Endothelial cell (in vitro differentiated cells): ENCODE data around the gene SAT2. TPM values are rescaled to one million over a fixed set of nuclear protein-coding genes. Genes with fewer than 3 reads are reported as not detected.

Experiments
- DNase-seq: peaks from one replicate; pipeline ENCODE4 v3.0.0; 2021; ENCODE audit warnings: low spot score
- H3K27ac Mint-ChIP-seq: one replicate; pipeline ENCODE4 v1.8.0; 2021; ENCODE audit warnings: mixed read lengths, inconsistent platforms; ENCODE audit not compliant: unreplicated experiment
- H3K27me3 Mint-ChIP-seq: one replicate; pipeline ENCODE4 v1.8.0; 2021; ENCODE audit warnings: mild to moderate bottlenecking, moderate library complexity, mixed read lengths, inconsistent platforms; ENCODE audit not compliant: unreplicated experiment
- H3K36me3 Mint-ChIP-seq: one replicate; pipeline ENCODE4 v1.8.0; 2021; ENCODE audit warnings: mild to moderate bottlenecking, low read depth, mixed read lengths, inconsistent platforms; ENCODE audit not compliant: unreplicated experiment
- H3K4me1 Mint-ChIP-seq: one replicate; pipeline ENCODE4 v1.8.0; 2021; ENCODE audit warnings: mild to moderate bottlenecking, mixed read lengths, inconsistent platforms; ENCODE audit not compliant: unreplicated experiment
- H3K4me3 Mint-ChIP-seq: one replicate; pipeline ENCODE4 v1.8.0; 2021; ENCODE audit warnings: mild to moderate bottlenecking, mixed read lengths, inconsistent platforms; ENCODE audit not compliant: unreplicated experiment
- H3K9me3 Mint-ChIP-seq: one replicate; pipeline ENCODE4 v1.8.0; 2021; ENCODE audit warnings: mixed read lengths, inconsistent platforms; ENCODE audit not compliant: unreplicated experiment
- total RNA-seq: library from RNA; stranded (reverse); fragmentation: NEBNext Ultra II Directional; extraction: Animal tissue kit (Norgen Biotek cat#: 25700); gene quantifications from one replicate; pipeline ENCODE4 v1.2.1, GENCODE V29; 2021; ENCODE audit not compliant: unreplicated experiment
- TF ChIP-seq, protein P1 (sequence below): fragments of 200-600 bp; sonication (generic); IDR thresholded peaks from one replicate; pipeline ENCODE4 v1.5.0; 2021; ENCODE audit warnings: antibody characterized with exemption; ENCODE audit not compliant: unreplicated experiment

The SAT2 gene
- total RNA-seq, 1 donor from 2014 or later = 100 TPM

DNA sequence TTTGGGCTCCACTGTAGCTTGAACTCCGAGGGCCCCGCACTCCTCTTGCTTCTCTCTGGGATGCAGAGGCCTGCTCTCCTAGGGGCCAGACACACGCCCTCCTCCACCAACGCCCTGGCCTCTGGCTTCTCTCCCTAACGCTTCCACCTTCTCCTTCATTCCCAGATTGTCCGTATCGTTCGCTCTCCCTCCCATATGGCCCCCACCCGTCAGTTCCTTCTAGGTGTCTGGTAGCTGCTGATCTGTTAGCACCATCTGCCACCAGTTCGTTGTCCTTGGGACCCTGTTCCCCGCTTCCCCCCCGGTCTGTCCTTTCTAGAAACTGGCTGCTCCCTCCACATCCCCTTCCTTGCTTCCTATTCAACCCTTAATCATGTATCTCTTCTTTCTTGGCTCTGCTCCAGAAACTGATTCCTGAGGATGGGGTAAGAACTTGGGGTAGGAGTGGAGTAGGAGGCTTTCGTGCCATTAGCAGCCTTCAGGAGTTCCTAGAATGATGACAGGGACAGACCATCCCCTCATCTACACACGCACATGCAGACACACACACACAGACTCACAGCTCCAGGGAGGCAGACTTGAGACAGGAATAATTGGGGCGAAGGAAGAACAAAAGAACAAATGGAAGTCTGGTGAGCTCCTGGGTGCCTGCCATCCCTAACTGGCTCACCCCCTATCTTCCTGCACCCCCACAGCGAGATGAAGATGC is 27.4 kb upstream of the SAT2 start:
- Mint-ChIP-seq H3K27ac (peak overlapping the region; percentile 17), H3K9me3 (no peaks in the 10 kb centered on the region), H3K4me1 (peaks cover 36% of the 10 kb centered on the region), H3K4me3 (peak overlapping the region; percentile 72), H3K36me3 (peaks cover 18% of the 10 kb centered on the region), H3K27me3 (peaks cover 26% of the 10 kb centered on the region)
- TF ChIP-seq, protein P1, sequence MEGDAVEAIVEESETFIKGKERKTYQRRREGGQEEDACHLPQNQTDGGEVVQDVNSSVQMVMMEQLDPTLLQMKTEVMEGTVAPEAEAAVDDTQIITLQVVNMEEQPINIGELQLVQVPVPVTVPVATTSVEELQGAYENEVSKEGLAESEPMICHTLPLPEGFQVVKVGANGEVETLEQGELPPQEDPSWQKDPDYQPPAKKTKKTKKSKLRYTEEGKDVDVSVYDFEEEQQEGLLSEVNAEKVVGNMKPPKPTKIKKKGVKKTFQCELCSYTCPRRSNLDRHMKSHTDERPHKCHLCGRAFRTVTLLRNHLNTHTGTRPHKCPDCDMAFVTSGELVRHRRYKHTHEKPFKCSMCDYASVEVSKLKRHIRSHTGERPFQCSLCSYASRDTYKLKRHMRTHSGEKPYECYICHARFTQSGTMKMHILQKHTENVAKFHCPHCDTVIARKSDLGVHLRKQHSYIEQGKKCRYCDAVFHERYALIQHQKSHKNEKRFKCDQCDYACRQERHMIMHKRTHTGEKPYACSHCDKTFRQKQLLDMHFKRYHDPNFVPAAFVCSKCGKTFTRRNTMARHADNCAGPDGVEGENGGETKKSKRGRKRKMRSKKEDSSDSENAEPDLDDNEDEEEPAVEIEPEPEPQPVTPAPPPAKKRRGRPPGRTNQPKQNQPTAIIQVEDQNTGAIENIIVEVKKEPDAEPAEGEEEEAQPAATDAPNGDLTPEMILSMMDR = no peak
- no peak for DNase-seq

DNA sequence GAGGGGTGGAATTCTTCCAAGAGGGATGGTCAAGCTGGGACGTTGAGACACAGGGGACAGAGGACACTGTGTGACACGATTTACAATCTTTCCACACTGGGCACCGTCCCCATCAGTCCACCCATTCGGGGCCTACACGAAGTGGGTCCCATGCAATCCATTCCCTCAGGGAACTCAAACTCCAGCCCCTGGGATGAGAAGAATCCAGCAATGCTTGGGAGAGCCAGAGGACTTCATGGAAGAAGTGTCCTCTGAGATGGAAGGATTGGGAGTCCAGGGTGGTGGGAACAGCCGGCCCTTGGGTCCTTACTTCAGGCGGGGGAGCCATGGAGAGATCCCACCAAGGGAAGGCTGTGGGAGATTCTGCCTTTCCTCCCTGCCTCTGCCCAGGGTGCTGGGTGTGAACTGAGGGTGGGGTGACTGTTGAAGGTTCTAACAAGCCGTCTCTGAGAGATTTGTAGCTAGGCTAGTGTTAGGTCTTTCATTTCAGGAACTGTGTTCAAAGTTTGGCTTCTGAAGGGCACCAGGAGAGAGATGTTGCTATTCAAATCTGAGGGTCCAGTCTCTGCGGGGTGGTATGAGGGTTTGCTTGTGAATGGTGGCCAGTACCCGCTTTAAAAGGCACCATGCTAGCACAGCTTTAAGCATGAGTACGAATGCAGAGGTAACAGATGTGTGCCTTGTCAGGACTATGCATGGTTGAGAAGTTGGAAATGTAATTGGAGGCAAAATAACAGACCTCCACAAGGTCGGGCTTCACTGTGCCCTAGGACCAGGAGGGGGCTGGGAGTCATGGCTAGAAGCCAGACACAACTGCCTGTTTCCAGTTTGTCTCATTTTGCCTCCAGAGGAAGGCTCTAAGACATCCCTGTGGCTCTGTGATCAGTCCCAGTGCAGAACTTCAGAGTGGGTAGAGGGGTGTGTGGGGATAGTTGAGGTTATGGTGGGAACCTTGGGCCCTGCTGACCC is 25.1 kb upstream of the SAT2 start:
- Mint-ChIP-seq H3K27ac (peak overlapping the region; percentile 18), H3K27me3 (peaks cover 31% of the 10 kb centered on the region), H3K9me3 (no peaks in the 10 kb centered on the region), H3K4me3 (peak overlapping the region; percentile 81), H3K36me3 (peaks cover 18% of the 10 kb centered on the region), H3K4me1 (peaks cover 33% of the 10 kb centered on the region)
- TF ChIP-seq, protein P1 = no peak
- no peak for DNase-seq

DNA sequence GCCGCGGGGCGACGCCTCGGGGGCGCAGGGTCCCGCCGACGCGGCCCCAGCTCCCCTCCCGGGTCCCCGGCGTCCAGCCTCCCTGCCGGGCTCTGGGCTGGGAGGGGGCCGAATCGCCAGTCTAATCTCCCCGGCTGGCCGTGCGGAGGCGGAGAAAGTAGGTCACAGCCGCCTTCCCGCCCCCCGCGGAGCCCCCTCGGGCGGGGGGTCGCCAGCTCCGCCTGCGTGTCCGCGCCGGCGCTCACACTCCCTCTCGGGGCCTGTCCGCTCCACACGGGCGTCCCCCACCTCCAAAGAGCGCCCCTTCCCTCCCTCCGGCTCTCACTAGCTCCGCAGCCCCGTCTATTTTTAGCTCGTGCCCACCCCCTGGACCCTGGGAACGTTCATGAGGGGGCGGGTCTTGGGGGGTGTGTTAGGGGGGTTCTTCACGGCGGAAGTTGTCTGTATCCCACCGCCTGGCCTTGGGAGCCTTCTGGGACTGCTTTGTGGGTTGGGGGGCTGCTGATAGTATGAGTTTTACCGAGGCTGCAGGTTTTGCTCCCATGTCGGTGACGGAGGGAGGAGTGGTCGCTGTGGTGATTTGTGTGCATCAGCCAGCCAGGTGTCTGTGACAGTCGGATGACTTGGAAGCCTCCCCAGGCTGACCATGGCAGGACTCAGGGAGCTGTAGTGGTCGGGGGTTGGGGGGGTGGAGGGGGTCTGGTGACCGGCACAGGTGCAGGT is 24.2 kb upstream of the SAT2 start:
- Mint-ChIP-seq H3K4me1 (peaks cover 30% of the 10 kb centered on the region), H3K4me3 (peak overlapping the region; percentile 81), H3K9me3 (no peaks in the 10 kb centered on the region), H3K27me3 (peaks cover 25% of the 10 kb centered on the region), H3K36me3 (peaks cover 18% of the 10 kb centered on the region), H3K27ac (no peak overlapping the region)
- TF ChIP-seq, protein P1 = no peak
- DNase-seq = no peak

DNA sequence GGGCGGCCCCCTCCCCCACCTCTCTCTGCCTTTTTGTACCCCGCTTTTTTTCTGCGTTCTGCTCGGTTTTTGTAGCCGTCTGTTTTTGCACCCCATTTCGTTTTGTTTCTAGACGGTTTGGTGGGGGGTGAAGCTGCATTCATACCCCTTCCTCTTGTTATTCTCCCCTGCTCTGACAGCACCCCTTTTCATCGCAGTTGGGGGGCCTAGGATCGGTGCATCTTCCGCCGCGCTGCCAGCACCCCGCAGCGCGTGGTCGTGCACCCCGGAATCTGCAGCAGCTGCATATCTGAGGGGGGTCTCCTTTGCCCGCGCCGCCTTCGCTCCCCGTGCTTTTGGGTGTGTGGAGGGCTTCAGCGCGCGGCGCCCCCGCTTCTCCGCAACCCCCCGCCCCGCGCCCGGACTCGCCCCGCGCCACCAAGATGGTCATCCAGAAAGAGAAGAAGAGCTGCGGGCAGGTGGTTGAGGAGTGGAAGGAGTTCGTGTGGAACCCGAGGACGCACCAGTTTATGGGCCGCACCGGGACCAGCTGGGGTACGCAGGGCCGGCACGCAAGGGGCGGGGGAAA is 23.6 kb upstream of the SAT2 start:
- DNase-seq = no peak
- TF ChIP-seq, protein P1 = no peak
- H3K4me1 Mint-ChIP-seq = peaks cover 28% of the 10 kb centered on the region
- H3K27ac Mint-ChIP-seq = no peak overlapping the region
- H3K9me3 Mint-ChIP-seq = no peaks in the 10 kb centered on the region
- H3K27me3 Mint-ChIP-seq = peaks cover 24% of the 10 kb centered on the region
- peak overlapping the region; percentile 88 for H3K4me3 Mint-ChIP-seq
- H3K36me3 Mint-ChIP-seq = peaks cover 18% of the 10 kb centered on the region
